AG09319 (cell line): ENCODE measurements around the gene RPL36.
A peak's percentile ranks its signal among the peaks of the same experiment; 100 is the strongest.

Experiments used
- DNase-seq: peaks from one replicate; pipeline ENCODE4 v3.0.0-alpha.2; 2010; ENCODE audit warnings: low read depth; ENCODE audit errors: extremely low read depth
- TF ChIP-seq, protein P1 (sequence below): IDR thresholded peaks from 2 replicates; pipeline ENCODE4 v1.5.1; 2011; ENCODE audit warnings: low read depth, mild to moderate bottlenecking, inconsistent platforms, low read length, moderate library complexity

RPL36 gene

DNA sequence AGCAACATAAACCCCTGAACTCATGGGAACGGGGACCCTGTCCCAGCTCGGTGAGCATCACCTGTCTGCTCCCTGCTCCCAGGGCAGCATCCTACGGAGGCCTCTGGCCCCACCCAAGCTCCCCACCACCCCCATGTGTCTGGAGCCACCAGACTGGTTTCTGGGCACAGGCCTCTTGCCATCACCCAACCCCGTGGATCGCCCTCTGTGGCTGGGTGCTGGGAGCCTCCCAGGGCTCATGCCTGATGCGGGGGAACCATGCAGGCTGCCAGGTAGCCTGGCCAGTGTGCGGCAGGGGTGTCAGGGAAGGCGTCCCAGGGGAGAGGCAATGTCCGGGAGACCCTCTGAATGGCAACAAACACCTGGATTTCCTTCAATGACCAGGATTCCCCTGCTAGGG lies 12.5 kb upstream of the RPL36 start:
- TF ChIP-seq, protein P1, sequence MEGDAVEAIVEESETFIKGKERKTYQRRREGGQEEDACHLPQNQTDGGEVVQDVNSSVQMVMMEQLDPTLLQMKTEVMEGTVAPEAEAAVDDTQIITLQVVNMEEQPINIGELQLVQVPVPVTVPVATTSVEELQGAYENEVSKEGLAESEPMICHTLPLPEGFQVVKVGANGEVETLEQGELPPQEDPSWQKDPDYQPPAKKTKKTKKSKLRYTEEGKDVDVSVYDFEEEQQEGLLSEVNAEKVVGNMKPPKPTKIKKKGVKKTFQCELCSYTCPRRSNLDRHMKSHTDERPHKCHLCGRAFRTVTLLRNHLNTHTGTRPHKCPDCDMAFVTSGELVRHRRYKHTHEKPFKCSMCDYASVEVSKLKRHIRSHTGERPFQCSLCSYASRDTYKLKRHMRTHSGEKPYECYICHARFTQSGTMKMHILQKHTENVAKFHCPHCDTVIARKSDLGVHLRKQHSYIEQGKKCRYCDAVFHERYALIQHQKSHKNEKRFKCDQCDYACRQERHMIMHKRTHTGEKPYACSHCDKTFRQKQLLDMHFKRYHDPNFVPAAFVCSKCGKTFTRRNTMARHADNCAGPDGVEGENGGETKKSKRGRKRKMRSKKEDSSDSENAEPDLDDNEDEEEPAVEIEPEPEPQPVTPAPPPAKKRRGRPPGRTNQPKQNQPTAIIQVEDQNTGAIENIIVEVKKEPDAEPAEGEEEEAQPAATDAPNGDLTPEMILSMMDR, result no peak
- DNase-seq, result no peak

DNA sequence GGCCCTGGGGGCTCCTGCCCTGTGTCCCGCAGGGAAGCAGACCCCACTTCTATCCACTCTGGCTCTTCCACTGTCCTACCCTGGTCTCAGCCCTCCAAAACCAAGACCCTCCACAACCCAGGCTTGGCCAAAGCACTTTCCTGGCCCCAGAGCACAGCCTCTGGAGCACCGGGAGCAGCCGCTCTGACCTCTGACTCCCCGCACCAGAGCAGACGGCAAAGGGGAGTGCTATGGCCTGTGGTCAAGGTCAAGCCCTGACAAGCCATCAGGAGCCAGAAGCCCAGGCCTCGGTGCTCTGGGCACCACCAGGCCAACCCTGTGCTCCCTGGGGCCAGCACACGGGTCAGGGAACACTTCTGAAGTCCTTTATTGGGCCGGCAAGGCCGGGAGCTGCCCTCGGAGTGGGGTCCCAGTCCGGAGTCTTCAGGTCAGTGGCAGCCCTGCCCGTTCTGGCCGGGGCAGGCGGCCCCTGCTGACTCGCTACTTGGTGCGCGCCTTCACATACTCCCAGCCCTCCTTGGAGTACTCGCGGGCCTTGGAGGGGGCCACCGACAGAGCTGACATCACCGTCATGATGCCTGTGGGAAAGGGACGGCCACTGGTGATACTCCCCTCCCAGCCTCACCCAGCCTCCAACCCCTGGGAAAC lies 11.9 kb upstream of the RPL36 start:
- TF ChIP-seq, protein P1, result no peak

DNA sequence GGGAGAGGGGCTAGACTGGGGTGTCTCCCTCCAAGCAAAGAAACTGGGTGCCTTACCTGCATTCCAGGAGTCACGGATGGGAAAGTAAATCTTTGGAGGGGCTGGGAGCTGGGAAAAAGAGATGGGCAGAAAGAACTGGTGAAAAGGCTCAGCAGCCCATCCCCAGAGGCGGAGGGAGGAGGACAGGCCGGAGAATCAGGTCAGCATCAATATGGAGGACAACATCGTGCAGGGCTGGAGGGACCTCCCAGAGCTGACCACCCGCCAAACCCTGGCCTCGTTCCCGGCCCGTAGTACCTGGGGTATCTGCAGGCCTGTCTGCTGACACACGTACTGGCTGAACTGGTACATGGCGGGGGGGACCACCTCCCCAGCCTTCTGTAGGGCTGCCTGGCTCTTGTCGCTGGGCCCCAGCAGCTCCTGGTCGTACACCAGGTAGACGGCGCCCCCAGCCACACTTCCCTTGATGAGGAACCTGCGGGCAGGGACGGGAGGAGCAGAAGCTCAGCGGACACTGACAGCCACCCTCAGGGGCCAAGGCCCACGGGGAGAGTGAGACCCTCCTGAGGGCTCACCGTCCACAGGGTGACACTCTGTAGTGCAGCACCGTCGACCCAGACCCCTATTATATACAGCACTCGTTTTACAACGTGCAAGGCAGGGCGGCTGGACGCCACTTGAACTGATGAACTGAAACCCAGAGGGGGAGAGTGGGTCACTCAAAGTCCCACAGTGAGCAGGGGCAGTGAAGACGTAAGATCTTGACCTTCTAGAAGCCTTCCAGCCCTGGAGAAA lies 10.6 kb upstream of the RPL36 start:
- no peak for DNase-seq

More for the DNA sequence above, 11.9 kb upstream of the RPL36 start:
- no peak for DNase-seq

DNA sequence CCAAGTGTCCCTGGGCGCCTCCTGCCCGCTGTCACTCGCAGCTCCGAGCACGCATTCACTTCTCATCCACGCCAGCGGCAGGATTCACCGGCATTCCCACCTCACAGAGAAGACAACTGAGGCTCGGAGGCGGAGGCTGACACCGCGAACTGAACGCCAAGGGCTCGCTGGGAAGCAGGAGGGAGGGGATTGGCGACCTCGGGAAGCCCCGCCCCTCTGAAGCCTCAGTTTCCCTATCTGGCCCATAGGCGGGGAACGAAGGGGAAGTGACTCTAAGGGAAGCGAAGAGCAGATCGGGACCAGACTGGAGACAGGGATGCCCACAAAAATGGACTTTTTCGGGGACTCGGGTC lies 10.0 kb upstream of the RPL36 start:
- DNase-seq, result no peak

More for the DNA sequence above, 10.6 kb upstream of the RPL36 start:
- TF ChIP-seq, protein P1, result no peak

DNA sequence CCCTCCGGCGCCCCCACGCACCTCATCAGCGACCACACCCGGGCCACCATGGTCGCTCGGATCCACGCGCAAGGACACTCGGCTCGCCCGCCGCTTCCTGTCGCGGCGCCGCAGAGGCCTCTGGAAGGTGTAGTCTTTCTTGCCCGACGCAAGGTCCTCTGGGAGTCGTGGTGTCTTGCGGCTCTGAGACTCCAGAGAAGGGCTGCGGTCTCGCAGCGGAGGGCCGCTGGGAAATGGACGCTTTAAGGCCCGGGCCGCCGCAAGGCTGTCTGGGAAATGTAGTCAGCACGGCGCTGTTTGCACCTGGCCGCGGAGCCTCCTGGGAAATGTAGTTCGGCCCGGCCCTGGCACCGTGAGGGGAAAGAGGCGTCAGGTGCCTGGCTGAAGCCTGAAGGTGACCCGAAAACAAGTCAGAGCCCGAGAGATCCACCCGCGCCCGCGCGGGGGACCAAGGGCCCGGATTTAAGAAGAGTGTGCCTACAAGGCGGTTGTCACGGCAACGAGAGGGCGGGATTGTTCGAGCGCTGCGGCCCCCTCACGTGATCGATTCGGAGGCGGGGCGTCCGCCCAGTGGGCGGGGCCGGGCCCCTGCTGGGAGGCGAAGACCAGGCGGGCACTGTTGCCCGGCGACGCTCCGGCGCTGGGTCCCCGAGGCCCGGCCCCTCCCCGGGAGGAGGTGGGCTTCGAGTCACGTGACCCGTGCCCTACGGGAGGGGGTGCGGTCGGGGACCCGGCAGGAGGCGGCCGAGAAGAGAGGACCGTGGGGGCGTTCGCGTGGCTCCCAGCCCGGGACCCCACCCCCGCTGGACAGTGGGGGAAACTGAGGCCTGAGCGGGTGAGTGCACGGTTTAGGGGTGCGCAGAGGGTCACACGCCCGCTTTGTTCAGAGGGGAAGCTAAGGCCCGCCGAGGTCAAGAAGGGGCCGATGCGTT lies 9.4 kb upstream of the RPL36 start, which contains the start of the genes HSD11B1L and MICOS13:
TSS of gene HSD11B1L (plus strand) at position 591 of the 932 bp plus-strand sequence. CDS start 3,806 bp downstream, outside the sequence.
TSS of gene MICOS13 (minus strand) at position 80 of the 932 bp plus-strand sequence. CDS start at position 50, 30 bp downstream.
- DNase-seq, result peak; percentile 97
- TF ChIP-seq, protein P1, result no peak

More for the DNA sequence above, 10.0 kb upstream of the RPL36 start:
- TF ChIP-seq, protein P1, result no peak

DNA sequence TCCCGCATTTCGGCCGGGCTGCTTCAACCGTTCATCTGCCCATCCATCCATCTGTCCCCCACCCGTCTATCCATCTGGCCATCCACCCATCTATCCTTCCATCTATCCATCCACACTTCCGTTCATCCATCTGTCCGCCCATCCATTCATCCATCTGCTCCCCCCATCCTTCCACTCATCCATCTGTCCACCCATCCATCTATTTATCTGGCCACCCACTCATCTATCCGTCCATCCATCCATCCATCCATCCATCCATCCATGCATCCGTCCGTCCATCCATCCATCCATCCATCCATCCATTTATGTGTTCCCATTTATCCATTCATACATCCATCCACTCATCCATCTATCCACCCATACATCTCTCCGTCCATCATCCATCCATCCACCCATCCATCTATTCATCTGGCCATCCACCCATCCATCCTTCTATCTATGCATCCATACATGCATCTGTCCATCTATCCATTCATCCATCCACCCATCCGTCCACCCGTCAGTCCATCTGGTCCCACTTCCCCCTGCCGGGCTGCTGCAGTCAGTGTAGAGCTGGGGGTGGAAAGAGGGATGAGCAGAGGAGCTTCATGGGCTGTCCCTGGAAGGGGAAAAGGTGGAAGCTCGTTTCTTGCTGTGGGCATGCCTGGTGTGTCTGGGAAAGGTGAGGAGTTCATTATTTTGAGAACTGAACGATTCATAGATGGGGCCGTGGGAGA lies 8.5 kb upstream of the RPL36 start:
- TF ChIP-seq, protein P1, result no peak
- DNase-seq, result no peak
